ENCODE measurements around the gene TMC6.

TMC6 gene

DNA sequence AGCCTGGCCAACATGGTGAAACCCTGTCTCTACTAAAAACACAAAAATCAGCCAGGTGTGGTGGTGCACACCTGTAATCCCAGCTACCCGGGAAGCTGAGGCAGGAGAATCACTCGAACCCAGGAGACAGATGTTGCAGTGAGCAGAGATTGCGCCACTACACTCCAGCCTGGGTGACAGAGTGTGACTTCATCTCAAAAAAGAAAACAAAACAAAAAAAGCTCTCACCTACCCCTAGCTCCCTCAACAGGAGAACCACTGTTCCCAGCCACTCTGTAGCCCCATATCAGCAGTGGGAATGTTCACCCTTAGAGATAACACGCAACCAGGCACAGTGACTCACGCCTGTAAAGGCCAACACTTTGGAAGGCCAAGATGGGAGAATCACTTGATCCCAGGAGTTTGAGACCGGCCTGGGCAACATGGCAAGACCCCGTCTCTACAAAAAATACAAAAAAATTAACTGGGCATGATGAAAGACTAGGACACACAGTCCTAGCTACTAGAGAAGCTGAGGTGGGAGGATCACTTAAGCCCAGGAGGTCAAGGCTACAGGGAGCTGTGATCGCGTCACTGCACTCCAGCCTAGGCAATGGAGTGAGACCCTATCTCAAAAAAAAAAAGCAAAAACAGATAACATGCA lies 7.4 kb upstream of the TMC6 start:
- no peak for DNase-seq (ENCODE audit: low spot score)

- DNase-seq (ENCODE audit: low spot score), result no peak
These were observed 6.4 kb upstream of the TMC6 start for GRCh38 chr17:78134899-78135385.

GRCh38 chr17:78133971-78134898 lies 5.7 kb upstream of the TMC6 start:
- DNase-seq (ENCODE audit: low spot score), result peak; percentile 74

DNA sequence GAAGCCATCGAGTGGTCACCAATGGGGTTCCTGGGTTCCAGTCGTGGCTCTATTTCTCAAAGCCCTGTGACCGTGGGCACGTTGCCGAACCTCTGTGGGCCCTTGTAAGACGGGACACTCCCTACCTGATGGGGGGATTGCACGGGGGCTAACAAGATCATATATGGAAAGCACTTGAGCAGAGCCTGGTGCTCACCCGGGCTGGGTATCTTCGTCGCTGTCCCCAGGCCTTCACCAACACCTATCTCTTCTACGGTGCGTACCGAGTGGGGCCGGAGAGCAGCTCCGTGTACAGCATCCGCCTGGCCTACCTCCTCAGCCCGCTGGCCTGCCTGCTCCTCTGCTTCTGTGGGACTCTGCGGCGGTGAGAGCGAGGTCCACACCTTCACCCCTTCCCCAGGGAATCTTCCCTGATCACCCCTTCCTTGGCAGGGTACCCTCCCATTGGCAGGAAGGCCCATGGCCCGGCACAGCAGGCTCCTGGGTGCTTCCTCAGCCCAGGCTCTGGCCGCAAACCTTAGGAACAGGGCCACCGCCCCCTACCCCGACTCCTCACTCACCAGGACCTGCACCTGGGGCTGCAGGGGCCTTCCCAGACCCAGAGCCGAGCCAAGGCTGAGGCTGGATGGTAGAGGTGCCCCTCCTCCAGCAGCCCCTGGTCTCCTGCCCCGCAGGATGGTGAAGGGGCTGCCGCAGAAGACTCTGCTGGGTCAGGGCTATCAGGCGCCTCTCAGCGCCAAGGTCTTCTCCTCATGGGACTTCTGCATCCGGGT lies 4.8 kb upstream of the TMC6 start:
- DNase-seq (ENCODE audit: low spot score), result no peak

DNA sequence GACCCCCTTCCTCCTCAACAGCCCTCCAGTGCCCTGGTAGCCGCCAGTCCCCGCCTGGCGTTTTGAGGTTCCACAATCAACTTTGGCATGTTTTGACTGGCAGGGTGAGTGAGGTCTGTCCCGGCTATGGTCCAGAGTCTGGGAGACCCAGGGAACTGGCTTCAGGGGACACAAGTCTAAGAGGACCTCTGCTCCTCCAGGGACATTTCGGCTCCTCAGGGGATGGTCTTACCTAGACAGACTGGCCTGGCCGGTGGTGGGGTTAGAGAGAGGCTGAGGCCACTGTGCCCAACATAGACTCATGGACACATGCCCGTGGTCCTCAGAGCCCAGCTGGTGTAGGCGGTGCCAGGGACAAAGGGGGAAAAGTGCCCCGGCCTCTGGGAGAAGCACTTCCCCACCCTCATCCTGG lies 4.2 kb upstream of the TMC6 start:
- DNase-seq (ENCODE audit: low spot score), result no peak

DNA sequence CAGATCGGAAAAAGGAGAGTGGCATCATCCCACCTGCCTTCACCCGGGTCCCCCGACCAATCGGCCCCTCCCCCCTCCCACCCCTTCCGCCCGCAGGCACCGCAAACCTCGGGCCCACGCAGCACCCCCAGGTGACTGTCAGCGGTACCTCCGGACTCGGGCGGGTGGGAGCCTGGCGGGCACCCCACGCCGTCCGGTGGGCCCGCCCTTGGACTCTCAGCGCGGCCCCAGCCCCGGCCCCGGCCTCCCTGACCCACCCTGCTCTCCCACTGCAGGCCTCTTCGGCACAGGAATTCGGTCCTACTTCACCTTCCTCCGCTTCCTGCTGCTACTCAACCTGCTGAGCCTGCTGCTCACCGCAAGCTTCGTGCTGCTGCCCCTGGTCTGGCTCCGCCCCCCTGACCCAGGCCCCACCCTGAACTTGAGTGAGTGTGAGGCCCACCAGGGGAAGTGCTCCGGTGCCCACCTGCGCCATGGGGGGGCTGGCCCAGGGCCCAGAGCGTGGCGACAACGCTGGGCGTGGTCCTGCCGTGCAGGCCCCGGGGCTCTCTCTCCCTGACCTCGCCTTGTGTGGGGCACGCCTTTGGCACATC lies 3.6 kb upstream of the TMC6 start:
- peak; percentile 82 for DNase-seq (ENCODE audit: low spot score)

- DNase-seq (ENCODE audit: low spot score), result no peak
These were observed 2.9 kb upstream of the TMC6 start for GRCh38 chr17:78131172-78132083.

GRCh38 chr17:78130437-78131101 lies 2.0 kb upstream of the TMC6 start, which contains the start of gene TMC8:
TMC8 (plus strand) TSS chr17:78130771; CDS start chr17:78131589, 818 bp downstream.
- DNase-seq (ENCODE audit: low spot score), result no peak

DNA sequence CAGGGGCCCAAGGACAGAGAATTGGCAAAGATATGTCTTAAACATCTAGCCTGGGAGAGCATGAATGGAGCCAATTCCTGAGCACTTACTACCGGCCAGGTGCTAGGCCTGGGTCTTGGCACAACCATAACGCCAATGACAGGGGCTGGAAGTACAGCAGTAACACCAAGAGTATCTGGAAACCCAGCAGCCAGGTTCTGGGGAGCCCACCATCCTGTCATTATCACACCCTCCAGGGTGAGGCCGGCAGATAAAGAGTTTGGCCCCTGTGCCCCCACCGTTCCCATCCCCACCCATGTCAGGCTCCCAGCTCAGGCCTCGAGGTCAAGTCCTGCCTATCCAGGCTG lies 1.5 kb upstream of the TMC6 start:
- DNase-seq (ENCODE audit: low spot score), result no peak

GRCh38 chr17:78129351-78130089 lies 965 bp upstream of the TMC6 start:
- no peak for DNase-seq (ENCODE audit: low spot score)

- DNase-seq (ENCODE audit: low spot score), result peak; percentile 38
These were observed 536 bp downstream of the TMC6 start for GRCh38 chr17:78127888-78128550.

DNA sequence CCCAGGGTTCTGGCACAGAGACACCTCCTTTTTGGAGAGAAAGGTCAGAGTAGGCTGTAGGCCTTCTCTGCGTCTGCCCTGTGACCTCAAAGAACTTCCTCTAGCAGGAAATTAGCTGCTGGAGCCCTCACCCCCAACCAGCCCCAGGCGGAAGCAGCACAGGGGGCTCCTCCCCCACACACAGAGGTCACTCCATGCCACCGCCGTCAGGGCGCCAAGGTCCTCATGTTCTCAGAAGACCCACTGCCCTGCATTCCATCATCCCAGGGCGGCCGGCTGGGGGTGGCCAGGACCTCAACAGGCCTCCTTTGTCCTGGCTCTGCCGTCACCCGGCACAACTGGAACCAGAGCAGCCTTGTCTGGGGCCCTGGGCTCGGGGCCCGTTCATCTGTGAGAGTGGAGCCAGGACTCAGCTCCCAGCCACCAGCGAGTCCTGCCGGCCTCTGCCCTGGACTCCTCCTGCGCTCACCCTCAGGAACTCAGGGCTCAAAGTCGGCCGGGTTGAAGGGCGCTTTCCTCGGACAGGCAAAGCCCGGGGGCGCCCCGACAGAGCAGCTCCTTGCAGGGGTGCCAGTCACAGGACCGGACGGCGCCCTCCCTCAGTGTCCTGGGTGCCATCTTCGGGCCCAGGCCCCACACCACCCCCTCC lies 1.2 kb downstream of the TMC6 start:
- peak; percentile 36 for DNase-seq (ENCODE audit: low spot score)

- no peak for DNase-seq (ENCODE audit: low spot score)
These were observed 1.7 kb downstream of the TMC6 start for GRCh38 chr17:78126895-78127238.

DNA sequence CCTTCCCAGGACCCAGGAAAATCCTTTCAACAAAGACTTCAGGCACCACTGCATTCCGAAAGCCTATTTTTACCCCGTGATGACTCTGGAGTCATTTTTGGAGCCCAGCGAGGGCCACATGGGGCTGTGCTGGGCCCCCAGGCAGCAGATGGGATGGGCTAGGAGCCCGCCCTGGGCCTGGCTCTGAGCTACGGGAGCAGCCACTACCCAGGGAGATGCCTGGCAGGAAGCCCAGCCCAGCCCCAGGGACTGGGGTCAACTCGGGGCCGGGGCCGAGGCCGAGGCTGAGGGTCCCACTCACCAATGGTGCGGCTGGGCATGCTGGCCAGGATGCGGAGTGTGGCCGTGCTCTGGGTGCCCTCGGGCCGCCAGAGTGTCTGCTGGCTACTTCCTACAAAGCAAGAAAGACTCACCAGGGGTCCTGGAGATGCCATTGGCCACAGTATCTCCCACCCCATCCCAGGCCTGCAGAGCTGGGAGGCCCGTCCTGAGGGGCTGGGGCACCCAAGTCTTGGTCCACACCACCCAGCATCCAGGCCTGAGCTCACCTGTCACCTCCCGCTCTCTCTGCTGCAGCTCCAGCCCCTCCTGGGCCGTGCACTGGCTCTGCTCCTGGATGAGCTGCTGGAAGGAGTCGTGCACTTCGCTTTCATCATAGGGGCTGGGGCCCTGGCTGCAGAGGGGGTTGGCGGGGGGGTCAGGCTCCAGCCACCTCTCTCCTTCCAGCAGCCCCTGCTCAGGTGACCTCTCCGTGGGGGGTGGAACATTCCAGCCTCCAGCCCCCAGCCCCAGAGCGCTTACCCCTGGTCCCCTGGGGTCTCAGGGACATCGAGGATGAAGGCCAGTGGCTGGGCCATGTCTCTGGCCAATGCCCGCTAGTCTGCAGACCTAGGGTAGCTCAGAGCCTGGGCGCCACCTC lies 2.3 kb downstream of the TMC6 start:
- DNase-seq (ENCODE audit: low spot score), result no peak

DNA sequence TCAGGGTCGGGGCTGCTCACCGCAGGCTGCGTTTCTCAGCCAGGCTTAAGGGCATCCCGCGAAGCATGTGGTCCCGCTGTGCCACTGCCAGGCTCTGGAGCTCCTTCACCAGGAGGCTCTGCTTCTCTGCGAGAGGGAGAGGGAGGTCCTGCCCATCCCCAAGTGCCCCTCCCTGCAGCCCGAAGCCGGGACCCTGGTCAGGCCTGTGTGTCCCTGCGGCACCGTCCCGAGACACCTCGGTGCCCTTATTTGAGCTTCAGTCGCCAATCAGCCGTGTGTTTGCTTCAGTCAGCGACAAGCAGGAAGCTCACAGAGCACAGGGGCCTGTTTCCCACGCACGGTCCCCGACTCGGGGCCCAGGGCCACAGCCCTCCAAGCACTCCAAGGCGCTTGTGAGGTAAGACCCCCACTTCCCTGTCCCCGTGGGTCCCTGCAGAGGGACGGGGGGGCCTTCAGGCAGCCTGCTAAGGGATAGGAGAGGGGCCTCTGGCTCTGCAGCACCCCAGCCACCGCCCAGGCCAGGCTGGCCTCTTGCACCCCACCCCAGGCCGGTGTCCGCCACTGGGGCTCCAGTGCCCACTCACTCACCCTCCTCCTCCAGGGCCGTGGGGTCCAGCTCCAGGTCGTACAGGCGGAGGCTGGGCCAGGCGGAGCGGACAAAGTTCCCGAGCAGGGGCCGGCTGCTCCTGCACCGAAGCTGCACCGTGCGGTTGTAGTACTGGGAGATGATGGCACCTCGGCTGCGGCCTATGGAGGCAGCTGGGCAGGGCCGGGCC lies 3.2 kb downstream of the TMC6 start:
- no peak for DNase-seq (ENCODE audit: low spot score)

DNA sequence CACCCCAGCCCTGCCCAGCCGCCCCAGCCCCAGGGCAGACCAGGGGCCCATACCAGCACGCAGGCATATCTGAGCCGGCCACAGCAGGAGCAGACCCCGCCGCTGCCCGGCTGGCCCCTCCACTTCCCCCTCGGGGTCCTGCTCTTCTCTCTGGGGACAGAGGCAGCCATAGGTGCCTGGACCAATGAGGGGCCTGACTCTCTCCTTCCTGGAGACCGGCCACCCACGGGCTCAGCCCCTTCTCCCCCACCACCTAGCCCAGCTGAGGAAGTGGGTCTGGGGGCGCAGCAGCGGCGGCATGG lies 3.8 kb downstream of the TMC6 start:
- DNase-seq (ENCODE audit: low spot score), result no peak

Measured in SW480 (cell line).